Testis (tissue), 3 donors: ENCODE data around the gene IFNA2. TPM values are rescaled to one million over a fixed set of nuclear protein-coding genes. Genes with fewer than 3 reads are reported as not detected.
A peak's percentile ranks its signal among the peaks of the same experiment; 100 is the strongest.
"Not testable (repeated sequence)": the region's sequence is repeated elsewhere in the genome, so short reads cannot be mapped to it uniquely, and the experiment has no call there.

Source experiments
- DNase-seq: peaks from one replicate; pipeline ENCODE4 v3.0.0-alpha.2; 2019
- H3K27ac ChIP-seq, 2 donors: fragments of 200-600 bp; sonication (generic); one replicate each; pipeline ENCODE4 v1.5.1; 2019
- H3K27me3 ChIP-seq: fragments of 200-600 bp; sonication (generic); one replicate; pipeline ENCODE4 v1.5.1; 2019
- H3K36me3 ChIP-seq: fragments of 200-600 bp; sonication (generic); one replicate; pipeline ENCODE4 v1.5.1; 2017; ENCODE audit warnings: low read depth; ENCODE audit errors: missing control alignments
- H3K4me1 ChIP-seq: fragments of 200-600 bp; sonication (generic); one replicate; pipeline ENCODE4 v1.5.1; 2019
- H3K4me3 ChIP-seq, 2 donors: fragments of 200-600 bp; sonication (generic); one replicate each; pipeline ENCODE4 v1.5.1; 2017 to 2019
- H3K9me3 ChIP-seq: fragments of 200-600 bp; sonication (generic); one replicate; pipeline ENCODE4 v1.5.1; 2017
- POLR2A ChIP-seq: fragments of 450-650 bp; IDR thresholded peaks from one replicate; pipeline ENCODE4 v1.6.1; 2017; ENCODE audit warnings: antibody characterized with exemption, mild to moderate bottlenecking, moderate library complexity
- WGBS, 2 donors: methylation state at CpG; one replicate each; pipeline ENCODE4 v1.1.5; 2018; 5-methylcytosine and 5-hydroxymethylcytosine counted together
- intact Hi-C: fragments of 100-400 bp; cut with DNase I; formaldehyde crosslinking; loops from one replicate; pipeline ENCODE4 v1.15.1; 2023; ENCODE audit warnings: low total_unique reads
- polyA plus RNA-seq: library from polyadenylated mRNA; stranded (reverse); fragments of 350-450 nt; fragmentation: Illumina TruSeq; extraction: RNeasy Lipid Tissue Mini Kit (QIAGEN cat#74804); gene quantifications from one replicate; pipeline ENCODE4 v1.2.3, GENCODE V29; 2014; ENCODE audit warnings: low read depth, low replicate concordance; ENCODE audit not compliant: insufficient read depth
- total RNA-seq, 2 donors: library from RNA; depleted of rRNA; stranded (reverse); fragments of >200 nt; gene quantifications; one replicate each; pipeline ENCODE4 v1.2.3, GENCODE V29; 2016
- TF ChIP-seq, protein P1 (sequence below), 3 experiments: fragments of 450-650 bp in 2 of 3; fragments of 200-600 bp in 1 of 3; sonication (generic) in 1 of 3; IDR thresholded peaks; one replicate each; pipeline ENCODE4 v1.5.1; 2016 to 2019; ENCODE audit warnings: antibody characterized with exemption in 3 of 3, mild to moderate bottlenecking in 2 of 3, moderate library complexity in 1 of 3

Gene IFNA2
- total and polyA plus RNA-seq, 3 donors from 2014 or later, result 1.2 to 1.3 TPM; not detected in 1

DNA sequence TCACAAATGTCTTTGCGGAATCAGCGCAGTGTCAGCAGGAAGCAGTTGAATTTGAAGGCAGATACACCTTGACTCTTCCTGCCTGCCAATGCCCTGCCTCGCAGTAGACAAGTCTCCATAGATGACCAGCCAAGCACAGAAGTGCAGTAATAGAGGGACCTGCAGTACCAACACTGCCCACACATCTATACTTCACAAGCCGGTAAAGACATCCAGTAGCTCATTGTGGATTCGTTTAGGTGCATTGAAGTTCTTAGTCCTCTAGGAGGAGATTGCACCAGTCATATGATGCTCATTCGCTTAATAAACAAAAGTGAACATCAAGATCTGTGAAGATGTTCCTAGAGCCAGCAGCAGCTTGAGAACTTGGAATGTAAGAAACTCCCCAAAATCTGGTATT lies 7.1 kb upstream of the IFNA2 start:
- intact Hi-C loops, result no loop called here
- Histone ChIP-seq H3K4me1 (no peaks in the 10 kb centered on the region), H3K27me3 (no peaks in the 10 kb centered on the region), H3K9me3 (no peaks in the 10 kb centered on the region), H3K36me3 (no peaks in the 10 kb centered on the region), H3K27ac (no peak overlapping the region), H3K4me3 (no peak overlapping the region)
- no peak for DNase-seq
- TF ChIP-seq POLR2A, result no peak
- TF ChIP-seq, protein P1, sequence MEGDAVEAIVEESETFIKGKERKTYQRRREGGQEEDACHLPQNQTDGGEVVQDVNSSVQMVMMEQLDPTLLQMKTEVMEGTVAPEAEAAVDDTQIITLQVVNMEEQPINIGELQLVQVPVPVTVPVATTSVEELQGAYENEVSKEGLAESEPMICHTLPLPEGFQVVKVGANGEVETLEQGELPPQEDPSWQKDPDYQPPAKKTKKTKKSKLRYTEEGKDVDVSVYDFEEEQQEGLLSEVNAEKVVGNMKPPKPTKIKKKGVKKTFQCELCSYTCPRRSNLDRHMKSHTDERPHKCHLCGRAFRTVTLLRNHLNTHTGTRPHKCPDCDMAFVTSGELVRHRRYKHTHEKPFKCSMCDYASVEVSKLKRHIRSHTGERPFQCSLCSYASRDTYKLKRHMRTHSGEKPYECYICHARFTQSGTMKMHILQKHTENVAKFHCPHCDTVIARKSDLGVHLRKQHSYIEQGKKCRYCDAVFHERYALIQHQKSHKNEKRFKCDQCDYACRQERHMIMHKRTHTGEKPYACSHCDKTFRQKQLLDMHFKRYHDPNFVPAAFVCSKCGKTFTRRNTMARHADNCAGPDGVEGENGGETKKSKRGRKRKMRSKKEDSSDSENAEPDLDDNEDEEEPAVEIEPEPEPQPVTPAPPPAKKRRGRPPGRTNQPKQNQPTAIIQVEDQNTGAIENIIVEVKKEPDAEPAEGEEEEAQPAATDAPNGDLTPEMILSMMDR (IDR thresholded peaks at IDR 0.05), result peak in 2 of 3 experiments; percentile 12 to 34
- WGBS, 2 donors, result 79 to 83% methylated on average over 6 of the region's 6 CpGs

GRCh38 chr9:21383627-21384026 lies 1.6 kb downstream of the IFNA2 start:
- Histone ChIP-seq H3K27me3 (no peaks in the 10 kb centered on the region), H3K27ac (no peak overlapping the region), H3K4me3 (no peak overlapping the region), H3K9me3 (no peaks in the 10 kb centered on the region), H3K36me3 (no peaks in the 10 kb centered on the region), H3K4me1 (no peaks in the 10 kb centered on the region)
- 31 to 48% methylated on average over 4 of the region's 4 CpGs for WGBS, 2 donors
- DNase-seq, result no peak
- TF ChIP-seq, protein P1 (IDR thresholded peaks at IDR 0.05), result no peak
- TF ChIP-seq POLR2A, result no peak
- intact Hi-C loops, result no loop called here

DNA sequence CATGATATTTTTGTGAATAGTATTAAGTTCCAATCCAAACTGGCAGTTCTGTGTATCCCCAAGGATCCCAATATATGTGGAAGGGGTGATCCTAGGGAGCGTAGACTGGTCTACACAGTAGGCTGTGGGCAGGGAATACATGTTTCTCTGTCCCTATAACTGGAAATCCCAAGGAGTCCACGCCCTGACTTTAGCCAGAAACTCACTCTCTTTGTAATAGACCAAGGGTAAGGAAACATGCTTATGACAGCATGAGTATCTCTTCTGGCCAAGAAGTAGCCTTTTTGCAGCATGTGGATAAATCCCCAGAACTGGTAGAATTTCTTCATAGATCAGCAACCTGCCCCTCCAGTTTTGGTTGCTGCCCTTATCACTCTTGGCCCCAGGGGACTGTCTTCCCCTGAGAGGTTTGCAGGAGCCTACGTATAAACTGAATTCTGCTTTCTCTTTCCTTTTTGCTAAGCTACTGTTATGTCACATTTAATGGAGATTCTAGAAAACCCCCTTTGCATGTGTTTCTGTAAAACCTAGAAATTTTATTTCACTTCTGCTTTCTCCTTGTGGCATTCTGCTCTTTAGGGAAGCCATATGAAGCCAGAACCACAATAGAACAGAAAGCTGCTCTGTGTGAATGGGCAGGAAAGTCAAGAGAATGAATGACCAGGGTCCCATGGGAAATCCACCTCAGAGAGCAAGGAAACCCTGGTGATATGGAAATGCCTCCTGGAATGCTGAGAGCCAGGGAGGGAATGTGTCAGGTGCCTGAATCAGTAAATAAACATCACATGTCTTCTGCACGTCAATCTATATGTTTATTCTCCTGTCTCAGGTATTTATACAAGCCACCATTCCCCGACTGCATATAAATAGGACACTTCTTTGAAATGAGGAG lies 3.5 kb downstream of the IFNA2 start:
- Histone ChIP-seq H3K4me1 (no peaks in the 10 kb centered on the region), H3K27ac (no peak overlapping the region), H3K36me3 (no peaks in the 10 kb centered on the region), H3K9me3 (no peaks in the 10 kb centered on the region), H3K27me3 (no peaks in the 10 kb centered on the region), H3K4me3 (no peak overlapping the region)
- TF ChIP-seq, protein P1 (IDR thresholded peaks at IDR 0.05), result no peak
- no peak for TF ChIP-seq POLR2A
- intact Hi-C loops, result no loop called here
- no peak for DNase-seq
- 67 to 74% methylated on average over 5 of the region's 5 CpGs for WGBS, 2 donors

- 34 to 78% methylated on average over 4 of the region's 4 CpGs for WGBS, 2 donors
- H3K36me3 ChIP-seq, H3K4me1 ChIP-seq, DNase-seq, H3K4me3 ChIP-seq, H3K27me3 ChIP-seq, H3K27ac ChIP-seq, H3K9me3 ChIP-seq, intact Hi-C loops: not testable (repeated sequence)
Observed at GRCh38 chr9:21371467-21371866, 13.7 kb downstream of the IFNA2 start.

DNA sequence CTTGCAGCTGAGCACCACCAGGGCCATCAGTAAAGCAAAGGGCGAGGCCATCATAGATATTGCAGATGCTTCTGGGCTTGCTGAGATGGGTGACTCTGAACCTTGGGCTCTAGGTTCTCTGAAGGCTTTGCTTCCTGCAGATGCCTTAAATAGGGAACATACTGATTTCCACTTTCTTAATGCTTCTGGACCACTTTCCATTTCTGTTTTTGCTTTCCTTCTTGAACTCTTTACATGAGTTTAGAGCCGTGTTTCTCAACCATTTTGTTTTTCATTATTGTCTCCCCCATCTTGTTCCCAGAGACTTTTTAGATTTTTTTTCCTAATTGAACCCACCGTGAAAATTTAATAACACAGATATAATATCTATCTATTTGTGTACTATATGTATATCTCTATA lies 17.2 kb downstream of the IFNA2 start, which contains the start of gene IFNA13:
Gene IFNA13, minus strand, starts transcription at position 101 of the 400 bp plus-strand sequence. Its CDS starts 47 bp downstream, at position 54.
- 86 to 92% methylated on average over 2 to 3 of the region's 3 CpGs for WGBS, 2 donors
- H3K4me1 ChIP-seq, result no peaks in the 10 kb centered on the region
- intact Hi-C loops, result no loop called here
- no peak for TF ChIP-seq POLR2A
- TF ChIP-seq, protein P1 (IDR thresholded peaks at IDR 0.05), result no peak
- H3K27ac ChIP-seq, result no peak within 1 kb of the TSS
- no peaks in the 10 kb centered on the region for H3K36me3 ChIP-seq
- DNase-seq, result no peak
- no peaks in the 10 kb centered on the region for H3K9me3 ChIP-seq
- no peak within 1 kb of the TSS for H3K4me3 ChIP-seq
- no peaks in the 10 kb centered on the region for H3K27me3 ChIP-seq

GRCh38 chr9:21367169-21367568 lies 18.0 kb downstream of the IFNA2 start:
- H3K27me3 ChIP-seq, H3K9me3 ChIP-seq, H3K4me3 ChIP-seq, H3K4me1 ChIP-seq, DNase-seq, H3K36me3 ChIP-seq, H3K27ac ChIP-seq, intact Hi-C loops: not testable (repeated sequence)
- WGBS, 2 donors, result 95 to 100% methylated on average over 1 of the region's 2 CpGs
